Nephron progenitor cell (in vitro differentiated cells): Measurements from ENCODE around the gene TPCN2.

Experiments
- DNase-seq: peaks from one replicate; pipeline ENCODE4 v3.0.0; 2021
- H3K27ac Mint-ChIP-seq: 2 replicates; pipeline ENCODE4 v1.8.0; 2021; ENCODE audit warnings: mild to moderate bottlenecking, moderate library complexity, mixed read lengths
- H3K27me3 Mint-ChIP-seq: 2 replicates; pipeline ENCODE4 v1.8.0; 2021; ENCODE audit warnings: mild to moderate bottlenecking, low read depth, mixed read lengths; ENCODE audit not compliant: poor library complexity
- H3K36me3 Mint-ChIP-seq: 2 replicates; pipeline ENCODE4 v1.8.0; 2021; ENCODE audit warnings: low read depth, mixed read lengths
- H3K4me1 Mint-ChIP-seq: 2 replicates; pipeline ENCODE4 v1.8.0; 2021; ENCODE audit warnings: mixed read lengths
- H3K4me3 Mint-ChIP-seq: 2 replicates; pipeline ENCODE4 v1.8.0; 2021; ENCODE audit warnings: mild to moderate bottlenecking, moderate library complexity, mixed read lengths
- H3K9me3 Mint-ChIP-seq: 2 replicates; pipeline ENCODE4 v1.8.0; 2021; ENCODE audit warnings: mild to moderate bottlenecking, moderate library complexity, mixed read lengths
- TF ChIP-seq, protein P1 (sequence below): fragments of 200-600 bp; sonication (generic); IDR thresholded peaks from 2 replicates; pipeline ENCODE4 v1.5.0; 2021; ENCODE audit warnings: antibody characterized with exemption

The TPCN2 gene

DNA sequence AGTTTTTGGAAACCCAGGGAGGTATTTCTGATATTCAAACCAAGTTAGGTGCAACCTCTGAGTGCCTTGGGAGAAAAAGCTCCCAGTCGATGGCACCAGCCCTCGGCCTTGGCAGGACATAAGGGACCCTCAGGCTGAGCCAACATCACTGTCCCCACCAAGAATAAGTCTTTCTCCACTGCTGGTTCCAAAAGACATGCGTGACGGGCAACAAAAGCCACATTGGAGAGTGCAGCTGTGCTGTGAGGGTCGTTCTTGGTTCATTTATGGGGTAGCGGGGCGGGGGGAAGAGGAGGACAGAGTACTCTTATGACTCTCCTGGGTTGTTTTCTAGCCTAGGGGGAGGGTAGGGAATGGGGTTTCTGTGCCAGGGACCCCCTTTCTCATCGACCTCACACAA, 11.2 kb upstream of the TPCN2 start:
- Mint-ChIP-seq H3K9me3 (peaks cover 3% of the 10 kb centered on the region), H3K4me3 (no peak overlapping the region), H3K4me1 (peaks cover 60% of the 10 kb centered on the region), H3K27ac (no peak overlapping the region), H3K36me3 (no peaks in the 10 kb centered on the region), H3K27me3 (no peaks in the 10 kb centered on the region)
- TF ChIP-seq, protein P1, sequence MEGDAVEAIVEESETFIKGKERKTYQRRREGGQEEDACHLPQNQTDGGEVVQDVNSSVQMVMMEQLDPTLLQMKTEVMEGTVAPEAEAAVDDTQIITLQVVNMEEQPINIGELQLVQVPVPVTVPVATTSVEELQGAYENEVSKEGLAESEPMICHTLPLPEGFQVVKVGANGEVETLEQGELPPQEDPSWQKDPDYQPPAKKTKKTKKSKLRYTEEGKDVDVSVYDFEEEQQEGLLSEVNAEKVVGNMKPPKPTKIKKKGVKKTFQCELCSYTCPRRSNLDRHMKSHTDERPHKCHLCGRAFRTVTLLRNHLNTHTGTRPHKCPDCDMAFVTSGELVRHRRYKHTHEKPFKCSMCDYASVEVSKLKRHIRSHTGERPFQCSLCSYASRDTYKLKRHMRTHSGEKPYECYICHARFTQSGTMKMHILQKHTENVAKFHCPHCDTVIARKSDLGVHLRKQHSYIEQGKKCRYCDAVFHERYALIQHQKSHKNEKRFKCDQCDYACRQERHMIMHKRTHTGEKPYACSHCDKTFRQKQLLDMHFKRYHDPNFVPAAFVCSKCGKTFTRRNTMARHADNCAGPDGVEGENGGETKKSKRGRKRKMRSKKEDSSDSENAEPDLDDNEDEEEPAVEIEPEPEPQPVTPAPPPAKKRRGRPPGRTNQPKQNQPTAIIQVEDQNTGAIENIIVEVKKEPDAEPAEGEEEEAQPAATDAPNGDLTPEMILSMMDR: no peak
- no peak for DNase-seq

DNA sequence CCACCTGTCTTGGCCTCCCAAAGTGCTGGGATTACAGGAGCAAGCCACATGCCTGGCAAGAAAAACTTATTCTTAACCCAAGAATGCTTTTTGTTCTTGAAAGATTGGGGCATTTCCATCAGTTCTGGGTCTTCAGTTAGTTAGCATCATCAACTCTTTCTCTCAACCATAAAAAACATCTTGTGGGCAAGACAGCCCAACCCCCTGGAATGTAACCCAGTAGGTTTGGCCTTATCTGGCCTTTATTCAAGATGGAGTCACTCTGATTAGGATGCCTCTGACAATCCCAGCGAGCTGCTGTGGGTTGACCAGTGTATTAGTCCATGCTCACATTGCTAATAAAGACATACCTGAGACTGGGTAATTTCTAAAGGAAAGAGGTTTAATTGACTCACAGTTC, 9.2 kb upstream of the TPCN2 start:
- H3K27ac Mint-ChIP-seq: no peak overlapping the region
- H3K4me3 Mint-ChIP-seq: no peak overlapping the region
- peaks cover 3% of the 10 kb centered on the region for H3K9me3 Mint-ChIP-seq
- no peaks in the 10 kb centered on the region for H3K27me3 Mint-ChIP-seq
- H3K36me3 Mint-ChIP-seq: no peaks in the 10 kb centered on the region
- H3K4me1 Mint-ChIP-seq: peaks cover 59% of the 10 kb centered on the region
- no peak for DNase-seq
- TF ChIP-seq, protein P1: no peak

DNA sequence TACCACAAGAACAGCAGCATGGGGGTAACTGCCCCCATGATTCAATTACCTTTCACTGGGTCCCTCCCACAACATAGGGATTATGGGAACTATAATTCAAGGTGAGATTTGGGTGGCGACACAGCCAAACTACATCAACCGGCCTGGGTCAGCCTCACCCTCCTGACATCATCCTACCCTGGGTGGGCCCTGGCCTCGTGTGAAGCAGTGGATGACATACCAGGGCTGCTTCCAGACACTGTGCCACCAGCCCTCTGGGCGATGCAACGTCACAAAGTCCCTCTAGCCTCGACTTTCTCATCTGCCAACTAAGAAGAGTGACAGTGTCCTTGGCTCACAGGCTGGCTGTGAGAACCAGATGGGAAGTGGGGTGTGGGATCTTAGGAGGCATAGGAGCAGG, 8.7 kb upstream of the TPCN2 start:
- H3K27me3 Mint-ChIP-seq: no peaks in the 10 kb centered on the region
- H3K4me3 Mint-ChIP-seq: no peak overlapping the region
- no peaks in the 10 kb centered on the region for H3K36me3 Mint-ChIP-seq
- TF ChIP-seq, protein P1: no peak
- H3K4me1 Mint-ChIP-seq: peaks cover 59% of the 10 kb centered on the region
- no peak for DNase-seq
- no peak overlapping the region for H3K27ac Mint-ChIP-seq
- H3K9me3 Mint-ChIP-seq: peaks cover 3% of the 10 kb centered on the region

DNA sequence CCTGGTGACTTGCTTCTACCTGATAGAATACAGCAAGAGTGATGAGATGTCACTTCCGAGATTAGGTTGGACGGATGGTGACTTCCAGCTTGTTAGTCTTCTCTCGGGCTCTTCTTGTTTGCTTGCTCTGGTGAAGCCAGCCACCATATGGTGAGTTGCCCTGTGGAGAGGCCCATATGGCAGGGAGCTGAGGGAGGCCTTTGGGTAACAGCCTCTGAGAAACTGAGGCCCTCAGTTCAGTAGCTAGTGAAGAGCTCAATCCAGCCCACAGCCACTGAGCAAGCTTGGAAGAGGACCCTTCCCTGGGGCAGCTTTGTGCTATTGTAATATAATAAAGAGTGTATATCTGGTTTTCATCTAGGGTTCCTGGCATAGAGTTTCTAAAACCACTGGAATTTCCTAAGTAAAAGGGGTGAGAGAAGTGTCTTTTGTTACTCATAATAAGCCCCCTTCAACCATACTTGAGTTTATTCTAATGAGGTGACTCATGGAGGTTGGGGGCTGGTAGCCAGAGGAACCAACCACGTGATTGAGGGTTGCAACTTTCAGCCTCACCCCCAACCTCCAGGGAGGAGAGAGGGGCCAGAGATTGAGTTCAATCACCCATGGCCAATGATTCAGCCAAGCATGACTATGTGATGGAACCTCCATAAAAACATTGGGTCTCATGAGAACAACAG, 8.0 kb upstream of the TPCN2 start:
- no peak for DNase-seq
- TF ChIP-seq, protein P1: no peak
- peaks cover 53% of the 10 kb centered on the region for H3K4me1 Mint-ChIP-seq
- no peaks in the 10 kb centered on the region for H3K27me3 Mint-ChIP-seq
- no peak overlapping the region for H3K4me3 Mint-ChIP-seq
- no peak overlapping the region for H3K27ac Mint-ChIP-seq
- no peaks in the 10 kb centered on the region for H3K36me3 Mint-ChIP-seq
- peaks cover 3% of the 10 kb centered on the region for H3K9me3 Mint-ChIP-seq

DNA sequence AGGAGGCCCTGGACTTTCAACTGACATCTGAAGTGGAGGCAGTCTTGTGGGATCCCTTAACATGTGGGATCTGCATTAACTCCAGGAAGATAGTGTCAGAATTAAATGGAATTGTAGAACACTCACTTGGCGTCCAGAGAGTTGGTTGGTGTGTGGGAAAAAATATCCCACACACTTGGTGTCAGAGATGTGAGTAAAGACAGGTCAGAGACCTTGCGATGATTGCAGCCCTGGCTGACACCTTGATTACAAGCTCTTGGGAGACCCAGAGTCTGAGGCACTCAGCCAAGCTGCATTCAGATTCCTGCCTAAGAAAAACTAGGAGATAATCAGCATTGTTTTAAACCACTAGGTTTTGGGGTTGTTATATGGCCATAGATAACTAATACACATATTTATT, 7.2 kb upstream of the TPCN2 start:
- Mint-ChIP-seq H3K36me3 (no peaks in the 10 kb centered on the region), H3K4me1 (peaks cover 48% of the 10 kb centered on the region), H3K4me3 (no peak overlapping the region), H3K27ac (peak overlapping the region; percentile 78), H3K27me3 (no peaks in the 10 kb centered on the region), H3K9me3 (peaks cover 3% of the 10 kb centered on the region)
- no peak for DNase-seq
- TF ChIP-seq, protein P1: no peak
